T-helper 2 cell (primary cell): Measurements from ENCODE around the gene GRM4.
A peak's percentile ranks its signal among the peaks of the same experiment; 100 is the strongest.

Source experiments
- DNase-seq, 5 experiments: peaks; one replicate each; pipeline versions ENCODE4 v3.0.0 to v3.0.0-alpha.2; 2012 to 2022

The GRM4 gene

GRCh38 chr6:34142061-34142998, 3.6 kb downstream of the GRM4 start:
- peak in 1 of 5 experiments; percentile 30 for DNase-seq

DNA sequence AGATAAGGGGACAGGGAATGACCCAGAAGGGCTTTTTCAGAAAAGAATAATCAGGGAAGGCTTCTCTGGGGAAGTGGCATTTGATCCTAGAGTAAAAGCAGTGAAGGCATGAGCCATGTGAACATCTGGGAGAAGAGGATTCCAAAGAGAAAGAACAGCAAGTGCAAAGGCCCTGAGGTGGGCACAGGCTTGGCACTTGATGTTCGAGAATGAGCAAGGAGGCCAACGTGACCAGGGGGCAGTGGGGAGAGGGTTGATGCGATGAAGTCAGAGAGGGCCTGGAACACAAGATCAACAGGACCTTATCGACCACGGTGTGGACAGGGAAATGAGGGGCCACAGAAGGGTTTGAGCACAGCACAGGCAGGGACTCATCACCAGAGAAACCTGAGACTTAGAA, 5.8 kb downstream of the GRM4 start:
- DNase-seq = no peak

DNA sequence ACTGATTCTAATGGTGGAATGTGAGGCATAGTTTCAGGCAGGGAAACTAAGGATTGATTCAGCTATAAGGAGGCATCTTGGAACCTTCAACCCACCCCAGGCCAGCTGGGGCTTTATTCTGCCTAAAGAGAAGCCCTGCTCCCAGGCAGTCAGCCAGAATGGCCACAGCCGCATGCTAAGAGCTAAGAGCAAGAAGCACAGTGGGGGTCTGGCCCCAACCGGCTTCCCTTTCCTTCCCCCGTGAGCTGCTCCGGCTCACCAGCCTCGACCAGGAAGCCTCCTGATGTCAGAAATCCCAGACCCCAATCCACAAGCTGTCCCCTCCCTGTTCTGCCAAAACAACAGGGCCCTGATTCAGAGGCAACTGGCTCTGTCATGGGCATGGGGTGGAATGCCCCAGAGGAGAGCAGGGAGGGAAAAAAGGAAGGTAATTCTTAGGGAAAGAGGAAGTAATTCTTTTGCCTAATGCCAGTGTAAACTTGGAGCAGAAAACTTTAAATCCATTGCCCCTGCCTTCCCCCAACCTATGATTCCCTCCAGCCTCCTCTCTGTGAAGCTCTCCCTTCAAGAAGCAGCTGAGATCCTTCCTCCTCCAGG, 6.9 kb downstream of the GRM4 start:
- no peak for DNase-seq

- DNase-seq = no peak
Measured at GRCh38 chr6:34138191-34138590, 7.7 kb downstream of the GRM4 start.

GRCh38 chr6:34135541-34135940, 10.3 kb downstream of the GRM4 start:
- no peak for DNase-seq

DNA sequence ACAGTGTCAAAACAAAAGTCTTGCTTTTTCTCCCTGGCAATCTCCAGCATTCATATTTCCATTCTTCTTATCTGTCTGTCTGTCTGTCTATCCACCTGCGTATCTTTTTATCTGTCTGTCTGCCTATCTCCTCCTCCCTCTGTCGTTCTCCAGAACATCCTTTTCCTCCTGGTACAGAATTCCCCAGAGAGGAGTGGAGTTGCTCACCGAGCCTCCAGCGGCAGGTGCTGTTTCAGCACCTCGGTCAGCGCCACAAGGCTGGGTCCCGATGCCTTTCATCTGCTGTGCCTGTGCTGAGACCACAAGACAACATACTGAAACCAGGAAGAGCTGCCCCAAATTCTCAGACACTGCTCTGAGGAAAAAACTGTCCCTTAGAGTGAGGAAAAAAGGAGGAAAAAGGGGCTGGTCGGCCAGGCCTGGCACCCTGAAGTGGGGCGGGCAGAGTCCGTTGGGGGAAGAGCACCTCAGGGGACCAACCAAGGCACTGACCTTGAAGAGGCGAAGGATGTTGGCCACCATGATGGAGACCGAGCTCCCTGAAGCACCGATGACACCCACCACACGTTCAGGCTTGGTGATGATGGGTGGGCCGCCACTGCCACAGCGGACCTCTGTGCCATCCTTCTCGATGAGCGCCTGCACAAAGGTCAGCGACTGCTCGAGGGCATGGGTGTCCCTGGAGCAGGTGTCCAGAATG, 13.3 kb downstream of the GRM4 start:
- peak in 1 of 5 experiments; percentile 25 for DNase-seq

DNA sequence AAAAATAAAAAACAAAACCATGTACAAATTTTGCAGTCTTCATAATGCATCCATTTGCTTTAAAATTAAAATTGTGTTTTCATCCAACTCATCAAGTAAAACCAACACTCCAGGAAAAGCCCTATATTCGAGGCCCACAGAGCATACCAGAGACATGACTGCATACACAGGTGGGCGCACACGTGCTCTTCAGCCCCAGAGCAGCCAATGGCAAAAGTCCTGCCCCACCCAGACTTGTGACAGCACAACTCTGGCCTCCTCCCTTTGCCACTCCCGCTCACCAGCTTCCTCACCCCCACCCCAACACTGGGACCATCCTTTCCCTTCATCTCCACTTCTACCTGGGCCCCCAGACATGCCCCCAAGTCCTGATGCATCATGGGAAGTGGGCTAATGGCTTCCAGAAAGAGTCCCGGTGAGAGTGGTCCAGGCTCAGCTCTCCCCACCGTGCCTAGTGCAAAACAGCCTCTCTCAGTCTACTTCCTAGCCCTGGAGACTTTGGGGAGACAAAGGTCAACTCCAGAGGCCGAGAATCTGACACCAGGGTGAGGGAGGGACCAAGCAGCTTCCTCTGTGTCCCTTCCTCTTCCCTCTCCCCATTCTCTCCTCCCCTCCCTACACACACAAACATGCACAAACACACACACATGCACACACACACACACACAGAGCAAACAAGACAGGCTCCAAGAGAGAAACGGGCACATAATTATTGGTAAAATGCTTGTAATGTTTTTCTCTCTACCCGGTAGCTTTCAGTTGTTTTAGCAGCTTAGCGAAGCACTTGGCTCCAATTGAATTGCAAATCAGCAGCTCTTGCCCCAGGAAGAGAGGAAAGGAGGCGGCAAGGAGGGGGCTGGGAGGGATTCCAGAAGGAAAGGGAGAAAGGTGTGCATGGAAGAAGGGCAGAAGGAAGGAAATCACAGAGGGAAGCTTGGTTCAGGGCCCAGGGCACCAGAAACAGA, 14.3 kb downstream of the GRM4 start:
- DNase-seq = no peak

GRCh38 chr6:34130862-34131261, 15.0 kb downstream of the GRM4 start:
- DNase-seq = no peak

GRCh38 chr6:34129753-34130152, 16.1 kb downstream of the GRM4 start:
- no peak for DNase-seq

DNA sequence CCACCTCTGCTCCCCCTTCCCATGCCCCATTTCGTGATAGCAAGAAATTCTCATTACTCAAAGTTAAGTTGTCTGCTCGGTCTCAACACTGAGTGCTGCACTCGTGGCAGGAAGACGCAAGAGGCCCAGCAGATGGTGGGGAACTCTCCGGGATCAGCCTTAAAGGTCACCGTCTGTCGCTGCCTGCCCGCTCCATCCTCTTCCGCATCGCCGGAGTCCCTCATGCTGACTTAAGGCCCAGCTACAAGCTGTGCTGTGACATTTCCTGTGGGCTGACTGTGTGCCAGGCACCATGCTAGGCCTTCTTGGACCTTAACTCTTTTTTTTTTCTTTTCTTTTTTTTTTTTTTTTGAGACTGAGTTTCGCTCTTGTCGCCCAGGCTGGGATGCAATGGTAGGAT, 17.8 kb downstream of the GRM4 start:
- DNase-seq = no peak

- DNase-seq = no peak
Measured at GRCh38 chr6:34126419-34126818, 19.5 kb downstream of the GRM4 start.

- DNase-seq = no peak
Measured at GRCh38 chr6:34125939-34126338, 19.9 kb downstream of the GRM4 start.

DNA sequence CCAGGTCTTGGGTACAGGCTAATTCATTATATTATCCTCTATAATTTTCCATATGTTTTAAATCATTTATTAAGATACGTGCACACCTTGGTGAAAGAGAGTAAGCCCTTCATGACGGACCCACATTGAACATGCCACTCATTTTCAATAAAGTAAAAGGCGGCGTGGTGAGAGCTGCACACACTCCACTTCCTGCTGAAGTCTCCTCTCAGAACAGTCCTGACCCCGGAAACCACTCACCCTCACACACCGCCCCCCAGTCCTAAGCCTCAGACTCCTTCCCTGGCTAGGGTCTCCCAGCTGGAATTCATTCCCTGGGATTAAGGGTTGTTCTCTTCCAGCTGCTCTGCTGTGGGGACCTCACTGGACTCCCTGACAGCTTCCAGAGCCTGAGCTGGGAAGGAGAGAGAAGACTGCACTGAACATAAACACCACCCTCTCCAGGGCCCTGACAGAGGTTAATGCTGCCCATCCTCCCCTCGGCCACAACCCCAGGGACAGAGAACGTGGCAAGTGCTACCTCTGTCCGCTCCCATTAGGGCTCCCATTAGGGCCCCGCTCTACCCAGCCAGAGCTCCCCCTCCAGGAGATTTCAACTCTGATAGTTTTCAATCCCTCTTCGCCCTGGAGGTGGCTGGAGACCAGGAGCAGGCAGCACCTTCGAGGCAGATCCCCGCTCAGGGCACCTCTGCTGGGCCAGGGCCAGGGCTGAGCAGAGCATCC, 24.8 kb downstream of the GRM4 start:
- no peak for DNase-seq

GRCh38 chr6:34115915-34116314, 30.0 kb downstream of the GRM4 start:
- DNase-seq = no peak

DNA sequence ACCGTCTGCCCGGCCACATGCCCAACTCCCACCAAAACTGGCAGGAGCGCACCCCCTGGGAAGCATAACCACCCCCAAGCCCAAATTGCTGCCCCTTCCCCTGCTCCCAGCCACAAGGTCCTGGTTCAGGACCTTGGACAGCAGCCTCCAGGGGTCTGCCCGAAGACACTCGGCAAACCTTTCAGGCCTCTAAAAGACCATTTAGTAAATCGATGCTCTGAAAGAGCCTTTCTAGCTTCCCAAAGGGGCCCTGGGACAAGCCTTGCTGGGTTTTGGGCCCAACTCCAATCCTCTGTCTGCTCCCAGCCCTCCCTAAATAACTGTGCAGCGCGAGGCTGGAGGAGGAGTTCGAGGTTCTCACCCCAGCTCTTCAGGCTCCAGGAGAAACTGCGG, 30.5 kb downstream of the GRM4 start:
- DNase-seq = peak in 1 of 5 experiments; percentile 11

- no peak for DNase-seq
Measured at GRCh38 chr6:34114695-34115402, 31.0 kb downstream of the GRM4 start.

GRCh38 chr6:34113532-34113931, 32.4 kb downstream of the GRM4 start:
- DNase-seq = no peak

- no peak for DNase-seq
Measured at GRCh38 chr6:34112126-34112525, 33.8 kb downstream of the GRM4 start.

- DNase-seq = no peak
Measured at GRCh38 chr6:34110610-34111009, 35.3 kb downstream of the GRM4 start.

DNA sequence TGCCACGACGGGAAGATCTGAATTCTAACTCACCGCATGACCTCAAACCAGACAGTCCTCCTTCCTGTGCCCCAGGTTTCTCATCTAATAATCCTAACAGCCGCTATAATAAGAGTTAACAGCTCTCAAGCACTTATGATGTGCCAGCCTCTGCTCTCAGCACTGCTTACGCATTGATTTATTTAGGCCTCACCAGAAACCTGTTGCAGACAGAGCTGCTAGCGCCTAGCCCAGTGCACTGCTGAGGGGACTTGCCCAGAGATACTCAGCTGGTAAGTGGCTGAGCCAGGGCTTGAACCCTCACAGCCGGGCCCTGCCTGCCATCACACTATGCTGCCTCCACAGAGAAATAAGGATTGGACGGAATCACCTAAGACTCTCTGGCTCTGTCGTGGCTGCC, 37.7 kb downstream of the GRM4 start:
- no peak for DNase-seq

GRCh38 chr6:34106900-34107299, 39.0 kb downstream of the GRM4 start:
- no peak for DNase-seq
